ENCODE data around the gene MACROH2A1.

The MACROH2A1 gene

GRCh38 chr5:135398855-135399793 is at the start of gene MACROH2A1:
TSS of gene MACROH2A1 (minus strand) at chr5:135399231. CDS start at chr5:135389093, 10,138 bp downstream.
- DNase-seq (ENCODE audit: low spot score): peak; percentile 93

GRCh38 chr5:135448071-135448739 is 49.2 kb upstream of the MACROH2A1 start:
- DNase-seq (ENCODE audit: low spot score): no peak

- no peak for DNase-seq (ENCODE audit: low spot score)
Observed at GRCh38 chr5:135447298-135447929, 48.4 kb upstream of the MACROH2A1 start, which contains the start of gene DCANP1. TSS of gene DCANP1 (minus strand) at chr5:135447348. CDS start at chr5:135447108, 240 bp downstream.

GRCh38 chr5:135446615-135447014 is 47.6 kb upstream of the MACROH2A1 start:
- no peak for DNase-seq (ENCODE audit: low spot score)

- no peak for DNase-seq (ENCODE audit: low spot score)
Observed at GRCh38 chr5:135446206-135446605, 47.2 kb upstream of the MACROH2A1 start.

- DNase-seq (ENCODE audit: low spot score): no peak
Observed at GRCh38 chr5:135445306-135445985, 46.4 kb upstream of the MACROH2A1 start.

- no peak for DNase-seq (ENCODE audit: low spot score)
Observed at GRCh38 chr5:135444881-135445280, 45.9 kb upstream of the MACROH2A1 start.

- DNase-seq (ENCODE audit: low spot score): no peak
Observed at GRCh38 chr5:135444360-135444759, 45.3 kb upstream of the MACROH2A1 start.

- DNase-seq (ENCODE audit: low spot score): no peak
Observed at GRCh38 chr5:135443161-135443960, 44.3 kb upstream of the MACROH2A1 start.

- no peak for DNase-seq (ENCODE audit: low spot score)
Observed at GRCh38 chr5:135442431-135443160, 43.6 kb upstream of the MACROH2A1 start.

- no peak for DNase-seq (ENCODE audit: low spot score)
Observed at GRCh38 chr5:135441919-135442318, 42.9 kb upstream of the MACROH2A1 start.

- DNase-seq (ENCODE audit: low spot score): no peak
Observed at GRCh38 chr5:135441350-135441831, 42.4 kb upstream of the MACROH2A1 start.

GRCh38 chr5:135440916-135441315 is 41.9 kb upstream of the MACROH2A1 start:
- DNase-seq (ENCODE audit: low spot score): no peak

GRCh38 chr5:135439231-135440205 is 40.5 kb upstream of the MACROH2A1 start:
- DNase-seq (ENCODE audit: low spot score): no peak

- no peak for DNase-seq (ENCODE audit: low spot score)
Observed at GRCh38 chr5:135438636-135439221, 39.7 kb upstream of the MACROH2A1 start.

GRCh38 chr5:135437796-135438560 is 38.9 kb upstream of the MACROH2A1 start:
- DNase-seq (ENCODE audit: low spot score): peak; percentile 82

GRCh38 chr5:135437422-135437795 is 38.4 kb upstream of the MACROH2A1 start:
- no peak for DNase-seq (ENCODE audit: low spot score)

GRCh38 chr5:135436951-135437418 is 38.0 kb upstream of the MACROH2A1 start:
- no peak for DNase-seq (ENCODE audit: low spot score)

Measured in AG08396 (cell line).